ENCODE results near the gene CD164L2.

Gene CD164L2

DNA sequence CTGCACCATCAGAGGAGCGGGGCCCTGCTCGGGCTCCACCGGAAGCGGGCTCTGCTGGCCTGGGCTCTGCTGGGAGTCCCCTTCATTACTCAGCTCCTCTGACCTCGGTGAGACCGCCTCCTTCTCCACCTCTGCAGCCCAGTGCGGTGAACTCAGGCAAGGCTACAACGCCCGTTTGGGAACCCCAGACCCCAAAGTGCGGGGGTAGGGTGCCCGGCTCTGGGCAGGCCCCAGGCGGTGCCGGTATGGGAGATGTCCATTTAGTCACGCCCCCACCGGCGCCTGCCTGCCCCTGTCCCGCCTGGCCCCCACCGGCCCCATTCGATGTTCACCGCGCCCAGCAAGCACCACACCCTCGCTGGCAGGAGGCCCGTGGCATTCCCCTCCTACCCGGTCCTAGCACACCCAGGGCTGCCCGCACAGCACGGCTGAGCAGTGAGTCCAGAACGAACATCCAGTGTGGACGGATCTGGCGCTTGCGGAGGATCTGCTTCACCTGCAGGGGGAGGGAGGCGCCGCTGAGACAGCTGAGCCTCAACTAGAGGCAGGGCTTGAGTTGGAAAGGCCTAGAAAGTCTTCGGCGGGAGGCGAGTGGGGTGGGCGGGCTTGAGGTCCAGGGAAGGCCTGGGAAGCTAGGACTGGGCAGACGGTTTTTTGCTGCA, 26.4 kb downstream of the CD164L2 start:
- Histone ChIP-seq H3K27ac (no peak overlapping the region), H3K36me3 (peaks cover 8% of the 10 kb centered on the region), H3K27me3 (ENCODE audit: insufficient read depth, low read depth, severe bottlenecking) (no peaks in the 10 kb centered on the region), H3K9me3 (ENCODE audit: severe bottlenecking) (no peaks in the 10 kb centered on the region), H3K4me3 (ENCODE audit: low read depth, low read length) (no peak overlapping the region)
- TF ChIP-seq CTCF (IDR thresholded peaks at IDR 0.05; ENCODE audit: low read depth, low read length) = peak; percentile 3; the same call in 1 of the 2 replicates
- peak; percentile 42 for DNase-seq

DNA sequence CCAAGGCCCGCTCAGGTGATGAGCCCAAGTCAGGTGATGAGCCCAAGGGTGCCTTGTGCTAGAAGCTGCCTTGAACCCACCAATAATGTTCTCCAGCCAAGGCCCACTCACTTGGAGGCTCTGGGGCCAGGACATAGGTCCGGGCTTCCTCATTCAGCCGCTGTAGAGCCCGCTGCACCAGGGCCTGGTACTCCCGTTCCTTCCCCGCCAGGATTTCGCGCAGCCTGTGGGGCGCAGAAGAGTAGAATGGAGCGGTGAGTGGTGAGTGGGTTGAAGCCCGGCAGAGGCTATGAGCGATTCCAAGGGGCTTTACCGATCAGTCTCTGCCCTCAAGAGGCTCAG, 26.9 kb downstream of the CD164L2 start:
- Histone ChIP-seq H3K4me3 (ENCODE audit: low read depth, low read length) (no peak overlapping the region), H3K9me3 (ENCODE audit: severe bottlenecking) (no peaks in the 10 kb centered on the region), H3K27ac (no peak overlapping the region), H3K27me3 (ENCODE audit: insufficient read depth, low read depth, severe bottlenecking) (no peaks in the 10 kb centered on the region), H3K36me3 (peaks cover 11% of the 10 kb centered on the region)
- DNase-seq = no peak
- TF ChIP-seq CTCF (IDR thresholded peaks at IDR 0.05; ENCODE audit: low read depth, low read length) = no peak

GRCh38 chr1:27355683-27356082, 27.4 kb downstream of the CD164L2 start:
- no peak for TF ChIP-seq CTCF (IDR thresholded peaks at IDR 0.05; ENCODE audit: low read depth, low read length)
- no peak for DNase-seq
- Histone ChIP-seq H3K27ac (no peak overlapping the region), H3K27me3 (ENCODE audit: insufficient read depth, low read depth, severe bottlenecking) (no peaks in the 10 kb centered on the region), H3K9me3 (ENCODE audit: severe bottlenecking) (no peaks in the 10 kb centered on the region), H3K36me3 (peaks cover 11% of the 10 kb centered on the region), H3K4me3 (ENCODE audit: low read depth, low read length) (no peak overlapping the region)

DNA sequence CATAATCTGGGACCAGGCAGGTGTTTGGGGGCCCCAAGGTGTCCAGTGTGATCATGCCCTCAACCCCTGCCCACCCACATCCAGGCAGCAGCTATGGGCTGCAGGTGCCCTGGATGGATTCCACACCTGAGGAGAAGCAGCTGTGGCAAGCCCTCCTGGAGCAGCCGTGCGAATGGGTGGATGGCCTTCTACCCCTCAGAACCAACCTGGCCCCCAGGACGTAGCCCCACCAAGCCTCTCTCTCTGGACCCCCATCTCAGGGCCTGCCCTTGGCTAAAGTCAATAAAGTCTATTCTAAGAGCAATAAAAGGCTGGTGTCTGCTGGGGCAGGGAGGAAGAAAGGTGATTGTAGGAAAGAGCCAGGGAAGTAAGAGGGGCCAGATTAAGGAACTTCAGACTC, 29.5 kb downstream of the CD164L2 start:
- no peak overlapping the region for H3K4me3 ChIP-seq (ENCODE audit: low read depth, low read length)
- no peak for DNase-seq
- TF ChIP-seq CTCF (IDR thresholded peaks at IDR 0.05; ENCODE audit: low read depth, low read length) = no peak
- H3K27me3 ChIP-seq (ENCODE audit: insufficient read depth, low read depth, severe bottlenecking) = no peaks in the 10 kb centered on the region
- H3K36me3 ChIP-seq = peaks cover 11% of the 10 kb centered on the region
- no peak overlapping the region for H3K27ac ChIP-seq
- H3K9me3 ChIP-seq (ENCODE audit: severe bottlenecking) = no peaks in the 10 kb centered on the region

GRCh38 chr1:27353166-27353565, 30.0 kb downstream of the CD164L2 start:
- H3K27ac ChIP-seq = no peak overlapping the region
- no peaks in the 10 kb centered on the region for H3K27me3 ChIP-seq (ENCODE audit: insufficient read depth, low read depth, severe bottlenecking)
- no peak overlapping the region for H3K4me3 ChIP-seq (ENCODE audit: low read depth, low read length)
- no peak for DNase-seq
- no peak for TF ChIP-seq CTCF (IDR thresholded peaks at IDR 0.05; ENCODE audit: low read depth, low read length)
- no peaks in the 10 kb centered on the region for H3K9me3 ChIP-seq (ENCODE audit: severe bottlenecking)
- peaks cover 11% of the 10 kb centered on the region for H3K36me3 ChIP-seq

DNA sequence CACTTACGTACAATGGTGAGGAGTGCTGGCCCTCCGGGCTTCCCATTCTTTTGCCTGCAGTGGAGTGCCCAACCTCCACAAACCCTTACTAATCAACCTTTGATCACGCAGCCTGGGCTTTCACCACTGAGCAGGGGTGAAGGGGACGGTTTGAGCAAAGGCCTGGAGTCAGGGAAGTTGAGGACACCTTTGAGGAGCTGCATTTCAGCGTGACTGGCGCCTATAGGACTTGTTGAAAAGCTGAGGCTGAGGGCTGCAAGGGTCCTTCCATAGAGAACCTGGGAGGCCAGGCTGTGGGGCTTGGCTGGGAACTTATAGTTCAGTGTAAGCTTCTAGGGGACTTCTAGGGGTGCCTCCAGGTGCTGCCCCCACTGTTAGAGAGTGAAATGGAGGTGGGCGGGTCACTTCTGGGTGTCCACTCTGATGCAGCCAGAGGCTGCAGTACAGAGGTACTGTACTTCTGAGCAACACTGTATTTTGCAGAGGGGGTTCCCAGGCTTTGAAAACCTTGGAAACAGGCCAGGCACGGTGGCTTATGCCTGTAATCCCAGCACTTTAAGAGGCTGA, 31.5 kb downstream of the CD164L2 start:
- DNase-seq = peak; percentile 62
- no peak overlapping the region for H3K4me3 ChIP-seq (ENCODE audit: low read depth, low read length)
- TF ChIP-seq CTCF (IDR thresholded peaks at IDR 0.05; ENCODE audit: low read depth, low read length) = no peak
- H3K27me3 ChIP-seq (ENCODE audit: insufficient read depth, low read depth, severe bottlenecking) = no peaks in the 10 kb centered on the region
- H3K36me3 ChIP-seq = peaks cover 15% of the 10 kb centered on the region
- H3K27ac ChIP-seq = peak overlapping the region; percentile 51
- H3K9me3 ChIP-seq (ENCODE audit: severe bottlenecking) = no peaks in the 10 kb centered on the region

Measured in WERI-Rb-1 (cell line).